HUES6 (cell line): ENCODE measurements around the gene HNRNPH1.
"Not testable (repeated sequence)": the region's sequence is repeated elsewhere in the genome, so short reads cannot be mapped to it uniquely, and the experiment has no call there.

Experiments used
- H3K27ac ChIP-seq: 2 replicates; pipeline ENCODE4 v1.7.0; 2013; ENCODE audit warnings: low read depth, mild to moderate bottlenecking, low read length, inconsistent platforms
- H3K27me3 ChIP-seq: 2 replicates; pipeline ENCODE4 v1.6.1; 2013; ENCODE audit warnings: low read length; ENCODE audit not compliant: control insufficient read depth, insufficient read depth
- H3K36me3 ChIP-seq: 2 replicates; pipeline ENCODE4 v1.6.1; 2013; ENCODE audit warnings: low read length; ENCODE audit not compliant: control insufficient read depth, insufficient read depth
- H3K4me1 ChIP-seq: 2 replicates; pipeline ENCODE4 v1.6.1; 2013; ENCODE audit warnings: low read length; ENCODE audit not compliant: control insufficient read depth, insufficient read depth
- H3K4me3 ChIP-seq: 2 replicates; pipeline ENCODE4 v1.5.1; 2013; ENCODE audit warnings: low read depth, low read length
- H3K9ac ChIP-seq: one replicate; pipeline ENCODE4 v1.6.1; 2013; ENCODE audit warnings: mild to moderate bottlenecking, low read length
- H3K9me3 ChIP-seq: 2 replicates; pipeline ENCODE4 v1.6.1; 2013; ENCODE audit warnings: low read depth, low read length; ENCODE audit not compliant: control insufficient read depth, insufficient read depth

The HNRNPH1 gene

GRCh38 chr5:179643141-179643920, 19.9 kb upstream of the HNRNPH1 start:
- H3K4me3 ChIP-seq, H3K27me3 ChIP-seq, H3K9ac ChIP-seq, H3K36me3 ChIP-seq, H3K9me3 ChIP-seq, H3K27ac ChIP-seq, H3K4me1 ChIP-seq: not testable (repeated sequence)

DNA sequence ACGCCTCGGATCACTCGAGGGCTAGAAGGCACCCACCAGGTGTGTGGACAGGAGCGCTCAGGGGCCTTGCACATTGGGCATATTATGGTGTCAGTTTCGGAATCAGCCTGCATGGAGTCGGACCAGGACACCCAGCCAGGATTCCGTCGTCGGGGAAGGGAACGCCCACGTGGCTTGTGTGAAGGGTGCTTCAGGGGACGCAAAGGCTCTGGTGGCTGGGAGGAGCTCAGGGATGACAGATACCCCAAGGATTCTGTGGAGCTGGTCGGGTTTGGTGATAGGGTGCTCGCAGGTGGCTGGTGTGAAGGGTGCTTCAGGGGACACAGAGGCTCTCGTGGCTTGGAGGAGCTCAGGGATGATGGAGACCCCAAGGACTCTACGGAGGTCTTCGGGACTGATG, 19.2 kb upstream of the HNRNPH1 start:
- H3K9ac ChIP-seq, H3K4me3 ChIP-seq, H3K27me3 ChIP-seq, H3K36me3 ChIP-seq, H3K4me1 ChIP-seq, H3K9me3 ChIP-seq, H3K27ac ChIP-seq: not testable (repeated sequence)

DNA sequence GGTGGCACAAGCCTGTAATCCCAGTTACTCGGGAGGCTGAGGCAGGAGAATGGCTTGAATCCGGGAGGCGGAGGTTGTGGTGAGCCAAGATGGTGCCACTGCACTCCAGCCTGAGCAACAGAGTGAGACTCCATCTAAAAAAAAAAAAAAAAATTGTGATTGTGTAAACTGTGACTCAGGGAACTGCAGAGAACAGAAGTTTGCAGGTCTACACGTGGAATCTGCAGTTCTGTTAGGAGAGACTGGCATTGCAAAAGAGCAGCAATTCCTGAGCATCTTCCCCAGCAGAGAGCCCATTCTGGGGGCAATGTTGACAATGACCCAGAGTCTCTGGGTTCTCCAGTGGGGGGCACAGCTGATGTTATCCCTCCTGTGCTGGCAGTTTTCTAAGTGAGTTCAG, 18.3 kb upstream of the HNRNPH1 start:
- H3K27ac ChIP-seq, H3K4me1 ChIP-seq, H3K9me3 ChIP-seq, H3K27me3 ChIP-seq, H3K36me3 ChIP-seq, H3K4me3 ChIP-seq, H3K9ac ChIP-seq: not testable (repeated sequence)

DNA sequence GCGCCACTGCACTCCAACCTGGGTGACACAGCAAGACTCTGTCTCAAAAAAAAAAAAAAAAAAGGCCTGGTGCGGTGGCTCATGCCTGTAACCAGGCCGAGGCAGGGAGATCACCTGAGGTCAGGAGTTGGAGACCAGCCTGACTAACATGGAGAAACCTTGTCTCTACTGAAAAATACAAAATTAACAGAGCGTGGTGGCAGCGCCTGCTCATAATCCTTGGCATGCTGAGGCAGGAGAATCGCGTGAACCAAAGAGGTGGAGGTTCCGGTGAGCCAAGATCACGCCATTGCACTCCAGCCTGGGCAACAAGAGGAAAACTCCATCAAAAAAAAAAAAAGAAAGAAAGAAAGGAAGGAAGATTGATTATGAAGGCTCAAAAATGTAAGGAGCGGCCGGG, 15.8 kb upstream of the HNRNPH1 start:
- not testable (repeated sequence) for H3K9me3 ChIP-seq, H3K36me3 ChIP-seq, H3K9ac ChIP-seq, H3K4me1 ChIP-seq, H3K27me3 ChIP-seq, H3K27ac ChIP-seq, H3K4me3 ChIP-seq

DNA sequence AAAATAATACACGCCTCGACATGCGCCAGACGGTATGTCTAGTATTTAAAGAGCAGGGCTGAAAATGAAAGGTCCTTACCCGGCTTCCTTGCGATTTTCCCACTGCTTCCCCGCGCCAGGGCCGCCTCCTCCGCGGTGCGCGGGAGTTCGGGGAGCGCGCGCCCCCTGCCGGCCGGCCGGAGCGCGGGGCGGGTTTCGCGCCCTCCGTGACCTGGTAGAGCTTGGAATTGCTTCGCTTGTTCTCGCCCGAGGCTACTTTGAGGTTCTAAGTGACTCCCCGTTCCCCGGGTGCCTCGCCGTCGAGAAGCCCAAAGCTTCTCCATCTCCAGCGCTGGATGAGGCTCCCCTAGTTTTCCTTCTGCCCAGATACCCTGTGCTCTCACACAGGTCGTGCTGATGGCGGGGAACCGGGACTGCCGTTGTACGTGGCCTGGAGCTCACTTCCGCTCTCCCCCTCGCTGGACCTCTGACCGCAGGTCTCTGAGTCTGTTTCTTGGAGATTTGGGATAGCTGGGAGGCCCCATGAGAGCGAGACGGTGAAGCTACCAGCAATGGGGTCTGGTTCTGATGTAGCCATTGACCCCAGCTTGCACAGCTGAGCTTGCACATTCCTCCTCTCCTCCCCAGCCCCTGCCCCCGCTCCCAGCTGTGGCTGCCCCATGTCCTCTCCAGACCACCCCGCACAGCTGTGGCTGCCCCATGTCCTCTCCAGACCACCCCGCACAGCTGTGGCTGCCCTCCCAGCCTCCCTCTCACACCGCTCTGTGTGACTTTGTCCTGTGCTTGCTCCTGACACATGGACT, 11.1 kb upstream of the HNRNPH1 start:
- H3K4me1 ChIP-seq, H3K9me3 ChIP-seq, H3K27ac ChIP-seq, H3K36me3 ChIP-seq, H3K9ac ChIP-seq, H3K27me3 ChIP-seq: not testable (repeated sequence)
- peak overlapping the region; percentile 40; the same call in 1 of the 2 replicates for H3K4me3 ChIP-seq

DNA sequence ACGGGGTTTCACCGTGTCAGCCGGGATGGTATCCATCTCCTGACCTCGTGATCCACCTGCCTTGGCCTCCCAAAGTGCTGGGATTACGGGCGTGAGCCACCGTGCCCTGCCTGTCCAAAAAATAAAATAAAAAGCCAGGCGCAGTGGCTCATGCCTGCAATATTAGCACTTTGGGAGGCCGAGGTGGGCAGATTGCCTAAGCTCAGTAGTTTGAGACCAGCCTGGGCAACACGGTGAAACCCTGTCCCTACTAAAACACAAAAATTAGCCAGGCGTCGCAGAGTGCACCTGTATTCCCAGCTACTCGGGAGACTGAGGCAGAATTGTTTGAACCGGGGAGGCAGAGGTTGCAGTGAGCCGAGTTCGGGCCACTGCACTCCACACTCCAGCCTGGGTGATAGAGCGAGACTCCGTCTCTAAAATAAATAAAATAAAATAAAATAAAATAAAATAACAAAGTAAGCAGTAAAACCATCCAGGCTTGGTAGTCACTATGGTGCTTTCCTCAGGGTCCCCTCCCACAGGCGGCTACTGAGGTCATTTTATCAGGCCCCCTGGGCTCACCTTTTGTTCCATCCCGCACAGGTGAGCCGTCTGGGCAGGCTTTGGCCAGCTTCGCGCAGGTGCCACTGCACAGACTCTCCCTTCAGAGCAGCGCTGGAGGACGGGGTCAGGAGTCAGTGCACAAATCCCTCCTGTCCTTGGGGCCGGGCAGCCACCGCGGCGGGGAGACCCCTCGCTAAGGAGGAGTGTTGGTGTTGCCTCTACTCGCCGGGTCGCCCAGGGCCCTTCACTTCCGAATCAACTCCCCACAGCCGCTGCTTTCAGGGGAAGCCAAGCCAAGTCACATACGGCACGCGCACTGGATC, 10.3 kb upstream of the HNRNPH1 start:
- H3K4me1 ChIP-seq, H3K27ac ChIP-seq, H3K9ac ChIP-seq, H3K27me3 ChIP-seq, H3K9me3 ChIP-seq, H3K36me3 ChIP-seq: not testable (repeated sequence)
- peak overlapping the region; percentile 44; the same call in 1 of the 2 replicates for H3K4me3 ChIP-seq

GRCh38 chr5:179624841-179625271, 1.4 kb upstream of the HNRNPH1 start:
- no peaks in the 10 kb centered on the region for H3K9me3 ChIP-seq
- peaks cover 28% of the 10 kb centered on the region for H3K36me3 ChIP-seq
- peak overlapping the region; percentile 98; the same call in 1 of the 2 replicates for H3K27ac ChIP-seq
- peak overlapping the region; percentile 90 for H3K4me3 ChIP-seq
- no peaks in the 10 kb centered on the region for H3K27me3 ChIP-seq
- peak overlapping the region; percentile 100 for H3K9ac ChIP-seq
- H3K4me1 ChIP-seq: peaks cover 31% of the 10 kb centered on the region

DNA sequence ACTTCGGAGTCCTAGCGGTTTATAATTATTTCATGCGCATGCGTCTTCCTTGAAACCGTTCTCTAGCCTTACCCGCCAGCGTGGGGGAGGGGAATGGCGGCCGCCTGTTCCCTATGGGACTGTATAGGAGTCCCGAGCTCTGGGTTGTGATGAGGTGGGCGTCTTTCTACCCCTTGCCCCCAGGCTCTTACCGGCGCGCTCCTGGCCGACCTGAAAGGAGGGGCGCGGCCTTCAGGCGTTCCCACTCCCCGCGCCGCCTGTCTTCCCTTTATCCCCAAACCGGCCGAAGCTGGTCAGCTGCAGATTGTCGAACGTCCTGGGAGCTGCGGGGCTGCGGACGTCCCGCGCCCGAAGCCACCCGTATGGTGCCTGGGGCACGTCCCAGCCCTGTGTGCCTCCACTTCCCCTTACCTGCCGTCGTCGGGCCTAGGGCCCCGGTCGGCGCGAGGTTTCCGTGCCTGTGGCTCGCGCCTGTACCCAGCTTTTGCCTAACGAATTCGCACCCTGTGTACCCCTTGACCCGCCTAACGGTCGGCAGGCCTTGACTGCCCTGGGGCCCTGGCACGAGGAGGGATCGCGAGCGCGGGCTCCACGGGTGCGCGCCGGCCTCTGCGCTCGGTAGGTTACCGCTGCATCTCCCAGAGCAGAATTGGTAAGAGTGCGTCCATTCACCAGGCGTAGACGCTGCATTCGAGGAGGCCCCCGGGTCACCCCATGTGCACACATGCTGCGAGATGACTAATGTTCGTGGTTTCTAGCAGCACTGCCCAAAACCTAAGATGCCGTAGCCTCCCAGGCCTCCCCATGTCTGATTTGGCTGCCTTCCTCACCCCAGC, 653 bp upstream of the HNRNPH1 start:
- Histone ChIP-seq H3K4me1 (peaks cover 31% of the 10 kb centered on the region), H3K9ac (peak overlapping the region; percentile 100), H3K27me3 (no peaks in the 10 kb centered on the region), H3K9me3 (no peaks in the 10 kb centered on the region), H3K36me3 (peaks cover 35% of the 10 kb centered on the region), H3K27ac (peak overlapping the region; percentile 98), H3K4me3 (peak overlapping the region; percentile 90)

GRCh38 chr5:179621551-179622214, 1.8 kb downstream of the HNRNPH1 start:
- Histone ChIP-seq H3K9me3 (no peaks in the 10 kb centered on the region), H3K36me3 (peaks cover 60% of the 10 kb centered on the region), H3K27me3 (no peaks in the 10 kb centered on the region), H3K4me3 (peak overlapping the region; percentile 90), H3K27ac (peak overlapping the region; percentile 7; the same call in 1 of the 2 replicates), H3K4me1 (peaks cover 31% of the 10 kb centered on the region), H3K9ac (peak overlapping the region; percentile 66)
